ENCODE data around the gene CD84. TPM values are rescaled to one million over a fixed set of nuclear protein-coding genes. Genes with fewer than 3 reads are reported as not detected.

CD84 gene
- total RNA-seq, 6 experiments from 2014 or later: 2.4 to 11.1 (median 3.4) TPM

- ATAC-seq (no peak), DNase-seq (no peak)
- Histone ChIP-seq H3K9me3 (no peaks in the 10 kb centered on the region), H3K4me1 (peaks cover 0 to 20% (median 0%) of the 10 kb centered on the region in 4 donors), H3K27ac (no peak overlapping the region), H3K4me3 (no peak overlapping the region), H3K27me3 (no peaks in the 10 kb centered on the region), H3K36me3 (no peaks in the 10 kb centered on the region)
- 50% methylated on average over 1 of the region's 1 CpG for WGBS (ENCODE audit: insufficient coverage, low coverage, low lambda C conversion rate, missing lambda C conversion rate)
- no peak for TF ChIP-seq POLR2A (IDR thresholded peaks at IDR 0.05)
- no peak for TF ChIP-seq CTCF (IDR thresholded peaks at IDR 0.05)
- intact Hi-C loops (cut with DNase I): loop anchor here (5.0 kb wide), 1 partner anchor 179 kb away; no protein-coding TSS in a partner anchor
Measured at GRCh38 chr1:160606611-160607010, 27.3 kb upstream of the CD84 start.

- no peak for TF ChIP-seq POLR2A (IDR thresholded peaks at IDR 0.05)
- TF ChIP-seq CTCF (IDR thresholded peaks at IDR 0.05): no peak
- WGBS (ENCODE audit: insufficient coverage, low coverage, low lambda C conversion rate, missing lambda C conversion rate): 60% methylated on average over 1 of the region's 4 CpGs
- H3K9me3 ChIP-seq: no peaks in the 10 kb centered on the region
- no peaks in the 10 kb centered on the region for H3K36me3 ChIP-seq
- H3K27me3 ChIP-seq: no peaks in the 10 kb centered on the region
- no peak overlapping the region for H3K27ac ChIP-seq
- intact Hi-C loops (cut with DNase I): loop anchor here (5.0 kb wide), 1 partner anchor 179 kb away; no protein-coding TSS in a partner anchor
- H3K4me1 ChIP-seq: peaks cover 0 to 20% (median 0%) of the 10 kb centered on the region in 4 donors
- DNase-seq: no peak
- H3K4me3 ChIP-seq: no peak overlapping the region
- ATAC-seq: no peak
Measured at GRCh38 chr1:160605792-160606479, 26.6 kb upstream of the CD84 start.

- TF ChIP-seq CTCF (IDR thresholded peaks at IDR 0.05) (no peak), POLR2A (IDR thresholded peaks at IDR 0.05) (no peak)
- intact Hi-C loops (cut with DNase I): loop anchor here (5.0 kb wide), 1 partner anchor 178 kb away; no protein-coding TSS in a partner anchor
- ATAC-seq: no peak
- 83% methylated on average over 2 of the region's 2 CpGs for WGBS (ENCODE audit: insufficient coverage, low coverage, low lambda C conversion rate, missing lambda C conversion rate)
- no peak overlapping the region for H3K27ac ChIP-seq
- no peaks in the 10 kb centered on the region for H3K27me3 ChIP-seq
- no peak for DNase-seq
- peaks cover 0 to 20% (median 0%) of the 10 kb centered on the region in 4 donors for H3K4me1 ChIP-seq
- H3K4me3 ChIP-seq: no peak overlapping the region
- no peaks in the 10 kb centered on the region for H3K36me3 ChIP-seq
- H3K9me3 ChIP-seq: no peaks in the 10 kb centered on the region
Measured at GRCh38 chr1:160605205-160605604, 25.9 kb upstream of the CD84 start.

- WGBS (ENCODE audit: insufficient coverage, low coverage, low lambda C conversion rate, missing lambda C conversion rate): 84% methylated on average over 2 of the region's 2 CpGs
- no peaks in the 10 kb centered on the region for H3K9me3 ChIP-seq
- no peaks in the 10 kb centered on the region for H3K4me1 ChIP-seq
- H3K36me3 ChIP-seq: no peaks in the 10 kb centered on the region
- H3K27me3 ChIP-seq: no peaks in the 10 kb centered on the region
- no peak overlapping the region for H3K27ac ChIP-seq
- intact Hi-C loops (cut with DNase I): no loop called here
- H3K4me3 ChIP-seq: no peak overlapping the region
- TF ChIP-seq CTCF (IDR thresholded peaks at IDR 0.05): no peak
- no peak for TF ChIP-seq POLR2A (IDR thresholded peaks at IDR 0.05)
- DNase-seq: no peak
- no peak for ATAC-seq
Measured at GRCh38 chr1:160597705-160598104, 18.4 kb upstream of the CD84 start.

Measured in right lobe of liver (tissue), 6 donors.